GM18502 (cell line): ENCODE measurements around the gene CD1D.

Experiments used
- ATAC-seq: cut with Tn5 transposase; IDR thresholded peaks from one replicate; pipeline ENCODE4 v1.9.1; 2021; ENCODE audit warnings: mild to moderate bottlenecking; ENCODE audit not compliant: unreplicated experiment, poor library complexity

CD1D gene

DNA sequence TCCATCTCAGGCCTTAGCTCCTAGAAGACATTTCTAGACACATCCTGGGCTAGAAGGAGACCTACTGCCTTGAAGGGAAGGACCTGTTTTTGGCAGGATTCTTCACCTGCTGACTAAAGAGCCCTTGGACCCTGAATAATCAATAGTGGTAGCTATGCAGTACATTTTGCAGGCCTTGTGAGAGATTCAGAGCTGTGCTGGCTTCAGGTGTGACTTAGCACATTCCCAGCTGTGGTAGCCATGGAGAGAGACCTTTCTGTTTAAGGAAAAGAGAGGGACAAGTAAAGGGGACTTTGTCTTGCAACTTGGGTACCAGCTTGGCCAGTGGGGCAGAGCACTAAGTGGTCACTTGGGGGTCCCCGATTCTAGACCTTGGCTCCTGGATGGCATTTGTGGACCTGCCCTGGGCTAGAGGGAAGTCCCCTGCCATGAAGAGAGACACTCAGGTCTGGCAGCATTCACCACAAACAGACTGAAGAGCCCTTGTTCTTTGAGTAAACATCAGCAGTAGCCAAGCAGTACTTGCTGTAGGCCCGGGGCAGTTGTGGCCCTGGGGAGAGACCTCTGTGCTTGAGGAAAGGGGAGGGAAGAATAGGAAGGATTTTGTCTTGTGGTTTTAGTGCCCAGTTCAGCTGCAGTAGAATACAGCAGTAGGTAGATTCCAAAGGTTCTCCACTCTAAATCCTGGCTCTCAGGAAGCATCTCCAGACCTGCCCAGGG lies 47.4 kb downstream of the CD1D start:
- ATAC-seq, result no peak
